ENCODE results near the gene SKIL. TPM values are rescaled to one million over a fixed set of nuclear protein-coding genes. Genes with fewer than 3 reads are reported as not detected.

The SKIL gene, protein sequence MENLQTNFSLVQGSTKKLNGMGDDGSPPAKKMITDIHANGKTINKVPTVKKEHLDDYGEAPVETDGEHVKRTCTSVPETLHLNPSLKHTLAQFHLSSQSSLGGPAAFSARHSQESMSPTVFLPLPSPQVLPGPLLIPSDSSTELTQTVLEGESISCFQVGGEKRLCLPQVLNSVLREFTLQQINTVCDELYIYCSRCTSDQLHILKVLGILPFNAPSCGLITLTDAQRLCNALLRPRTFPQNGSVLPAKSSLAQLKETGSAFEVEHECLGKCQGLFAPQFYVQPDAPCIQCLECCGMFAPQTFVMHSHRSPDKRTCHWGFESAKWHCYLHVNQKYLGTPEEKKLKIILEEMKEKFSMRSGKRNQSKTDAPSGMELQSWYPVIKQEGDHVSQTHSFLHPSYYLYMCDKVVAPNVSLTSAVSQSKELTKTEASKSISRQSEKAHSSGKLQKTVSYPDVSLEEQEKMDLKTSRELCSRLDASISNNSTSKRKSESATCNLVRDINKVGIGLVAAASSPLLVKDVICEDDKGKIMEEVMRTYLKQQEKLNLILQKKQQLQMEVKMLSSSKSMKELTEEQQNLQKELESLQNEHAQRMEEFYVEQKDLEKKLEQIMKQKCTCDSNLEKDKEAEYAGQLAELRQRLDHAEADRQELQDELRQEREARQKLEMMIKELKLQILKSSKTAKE
- total RNA-seq, result 10 to 100 TPM; 31.1 to 49.4 (median 33.3) TPM

GRCh38 chr3:170357176-170358041 is at the start of gene SKIL:
Gene SKIL, plus strand, starts transcription at chr3:170357715. Its CDS starts 2,617 bp downstream, at chr3:170360332.
- TF ChIP-seq, protein P1, sequence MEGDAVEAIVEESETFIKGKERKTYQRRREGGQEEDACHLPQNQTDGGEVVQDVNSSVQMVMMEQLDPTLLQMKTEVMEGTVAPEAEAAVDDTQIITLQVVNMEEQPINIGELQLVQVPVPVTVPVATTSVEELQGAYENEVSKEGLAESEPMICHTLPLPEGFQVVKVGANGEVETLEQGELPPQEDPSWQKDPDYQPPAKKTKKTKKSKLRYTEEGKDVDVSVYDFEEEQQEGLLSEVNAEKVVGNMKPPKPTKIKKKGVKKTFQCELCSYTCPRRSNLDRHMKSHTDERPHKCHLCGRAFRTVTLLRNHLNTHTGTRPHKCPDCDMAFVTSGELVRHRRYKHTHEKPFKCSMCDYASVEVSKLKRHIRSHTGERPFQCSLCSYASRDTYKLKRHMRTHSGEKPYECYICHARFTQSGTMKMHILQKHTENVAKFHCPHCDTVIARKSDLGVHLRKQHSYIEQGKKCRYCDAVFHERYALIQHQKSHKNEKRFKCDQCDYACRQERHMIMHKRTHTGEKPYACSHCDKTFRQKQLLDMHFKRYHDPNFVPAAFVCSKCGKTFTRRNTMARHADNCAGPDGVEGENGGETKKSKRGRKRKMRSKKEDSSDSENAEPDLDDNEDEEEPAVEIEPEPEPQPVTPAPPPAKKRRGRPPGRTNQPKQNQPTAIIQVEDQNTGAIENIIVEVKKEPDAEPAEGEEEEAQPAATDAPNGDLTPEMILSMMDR (IDR thresholded peaks at IDR 0.05; ENCODE audit: low read depth), result no peak

DNA sequence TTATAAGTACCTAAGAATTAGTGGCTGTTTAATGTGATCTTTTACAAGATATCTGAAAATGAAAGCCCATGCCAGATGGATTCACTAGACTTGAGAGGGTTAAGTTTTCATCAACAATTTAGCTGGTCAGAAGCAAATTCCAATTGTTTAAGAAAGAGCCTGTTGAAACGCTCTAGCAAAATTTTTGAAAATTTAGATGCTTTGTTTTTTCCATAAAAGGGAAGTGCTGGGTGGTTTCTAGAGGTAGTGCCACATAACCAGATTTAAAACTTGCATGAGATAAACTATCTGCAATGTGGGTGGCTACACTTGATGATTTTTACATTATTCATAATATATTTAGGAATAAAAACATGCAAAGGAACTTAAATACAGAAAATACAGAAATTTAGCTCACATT is 48.5 kb upstream of the SKIL start:
- TF ChIP-seq, protein P1 (IDR thresholded peaks at IDR 0.05; ENCODE audit: low read depth), result no peak

- TF ChIP-seq, protein P1 (IDR thresholded peaks at IDR 0.05; ENCODE audit: low read depth), result no peak
Measured at GRCh38 chr3:170317954-170318353, 39.6 kb upstream of the SKIL start.

DNA sequence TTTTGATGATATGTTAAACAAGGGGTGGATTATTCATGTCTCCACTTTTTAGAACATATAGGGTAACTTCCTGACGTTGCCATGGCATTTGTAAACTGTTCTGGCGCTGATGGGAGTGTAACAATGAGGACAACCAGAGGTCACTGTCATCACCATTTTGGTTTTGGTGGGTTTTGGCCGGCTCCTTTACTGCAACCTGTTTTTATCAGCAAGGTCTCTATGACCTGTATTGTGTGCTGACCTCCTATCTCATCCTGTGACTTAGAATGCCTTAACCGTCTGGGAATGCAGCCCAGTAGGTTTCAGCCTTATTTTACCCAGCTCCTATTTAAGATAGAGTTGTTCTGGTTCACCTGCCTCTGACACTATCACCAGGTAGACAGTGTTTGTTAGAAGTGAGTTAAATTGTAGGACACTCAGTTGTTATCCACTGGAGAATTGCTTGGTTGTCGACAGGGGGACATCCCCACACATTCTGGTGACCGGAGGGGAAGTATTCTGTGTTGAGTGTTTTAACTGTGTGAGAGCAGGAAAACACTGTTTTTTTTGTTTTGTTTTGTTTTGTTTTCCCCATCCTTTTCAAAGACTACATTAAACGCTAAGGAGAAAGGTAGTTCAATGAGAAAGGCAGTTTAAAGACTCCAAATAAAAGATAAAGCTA is 36.9 kb upstream of the SKIL start:
- TF ChIP-seq, protein P1 (IDR thresholded peaks at IDR 0.05; ENCODE audit: low read depth), result no peak

DNA sequence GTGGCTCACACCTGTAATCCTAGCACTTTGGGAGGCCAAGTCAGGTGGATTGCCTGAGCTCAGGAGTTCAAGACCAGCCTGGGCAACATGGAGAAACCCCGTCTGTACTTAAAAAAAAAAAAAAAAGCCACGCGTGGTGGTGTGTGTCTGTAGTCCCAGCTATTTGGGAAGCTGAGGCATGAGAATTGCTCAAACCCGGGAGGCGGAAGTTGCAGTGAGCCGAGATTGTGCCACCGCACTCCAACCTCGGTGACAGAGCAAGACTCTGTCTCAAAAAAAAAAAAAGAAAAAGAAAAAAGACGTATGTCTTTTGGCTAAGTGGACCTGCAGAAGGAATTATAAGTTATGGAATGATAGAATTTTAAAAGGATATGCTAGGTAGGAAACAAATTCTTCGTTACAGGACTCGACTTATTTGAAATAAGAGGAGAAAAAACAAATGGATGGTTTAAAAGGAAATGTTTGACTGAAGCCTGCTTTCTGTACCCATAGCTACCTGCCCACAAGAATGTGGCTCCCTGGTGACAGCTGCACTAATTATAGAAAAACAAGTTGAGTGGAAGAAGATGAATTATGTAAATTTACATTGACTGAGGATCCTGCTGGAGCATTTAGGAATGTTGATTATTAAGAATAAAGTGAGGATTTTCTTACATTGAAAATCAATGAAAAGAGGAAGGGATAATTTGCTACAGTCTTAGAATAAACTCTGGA is 36.0 kb upstream of the SKIL start:
- TF ChIP-seq, protein P1 (IDR thresholded peaks at IDR 0.05; ENCODE audit: low read depth), result no peak

DNA sequence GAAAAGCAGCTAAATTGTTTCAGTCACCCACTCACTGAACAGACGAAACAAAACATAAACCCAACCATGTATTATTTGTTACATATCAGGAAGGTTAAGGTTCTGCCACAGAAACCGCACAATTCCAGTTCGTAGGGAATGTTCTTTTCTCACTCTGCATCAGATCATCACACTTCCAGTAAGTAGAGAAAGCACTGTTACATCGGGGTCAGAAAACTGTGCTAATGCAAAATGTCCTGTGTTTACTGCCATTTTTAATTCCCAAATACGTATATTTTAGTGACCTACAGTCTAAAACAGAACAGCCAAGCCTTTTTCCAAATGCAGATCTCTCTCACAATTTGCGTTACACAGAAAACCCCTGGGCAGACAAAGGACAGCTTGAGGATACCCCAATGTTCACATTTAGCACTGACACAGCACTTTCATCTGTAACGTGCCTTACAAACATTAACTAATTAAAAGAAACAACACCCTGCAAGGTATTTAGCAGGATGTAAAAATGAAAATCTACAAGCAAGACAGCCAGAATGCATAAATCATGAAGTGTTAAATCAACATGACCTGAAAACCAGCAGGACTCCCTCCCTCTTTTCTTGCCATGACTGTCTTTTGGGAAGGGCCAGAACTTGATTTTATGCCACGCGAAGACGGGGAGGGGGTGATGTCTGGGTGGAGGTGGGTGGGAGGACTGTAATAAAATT is 34.8 kb upstream of the SKIL start:
- TF ChIP-seq, protein P1 (IDR thresholded peaks at IDR 0.05; ENCODE audit: low read depth), result no peak

Data from subcutaneous adipose tissue (tissue), 4 donors.